DOHH2 (cell line): ENCODE results near the gene CDKN2B-AS1.

ENCODE experiments used
- H3F3A ChIP-seq: fragments of 200-600 bp; sonication (generic), shearing (Covaris generic); 2 replicates; pipeline ENCODE4 v1.6.0; 2016; ENCODE audit warnings: antibody characterized with exemption, mild to moderate bottlenecking; ENCODE audit not compliant: control insufficient read depth, insufficient read depth
- H3K27ac ChIP-seq: fragments of 200-600 bp; sonication (generic); 2 replicates; pipeline ENCODE4 v1.5.1; 2014; ENCODE audit warnings: low read depth, mild to moderate bottlenecking, low read length, moderate library complexity
- H3K27me3 ChIP-seq: fragments of 200-600 bp; sonication (generic); 2 replicates; pipeline ENCODE4 v1.6.1; 2014; ENCODE audit warnings: mild to moderate bottlenecking, low read length, mixed read lengths; ENCODE audit not compliant: control insufficient read depth
- H3K36me3 ChIP-seq: fragments of 200-600 bp; sonication (generic); 2 replicates; pipeline ENCODE4 v1.6.1; 2014; ENCODE audit warnings: mild to moderate bottlenecking, low read length, moderate library complexity, mixed read lengths; ENCODE audit not compliant: control insufficient read depth
- H3K4me1 ChIP-seq: fragments of 200-600 bp; sonication (generic); 2 replicates; pipeline ENCODE4 v1.6.1; 2014; ENCODE audit warnings: mild to moderate bottlenecking, low read length, mixed read lengths; ENCODE audit not compliant: control insufficient read depth
- H3K4me2 ChIP-seq: fragments of 200-600 bp; sonication (generic); 2 replicates; pipeline ENCODE4 v1.6.0; 2014; ENCODE audit warnings: mild to moderate bottlenecking, low read length, moderate library complexity
- H3K4me3 ChIP-seq: fragments of 200-600 bp; sonication (generic); 2 replicates; pipeline ENCODE4 v1.5.1; 2014; ENCODE audit warnings: mild to moderate bottlenecking, low read length, mixed read lengths
- H3K79me2 ChIP-seq: fragments of 200-600 bp; sonication (generic); 2 replicates; pipeline ENCODE4 v1.6.1; 2014; ENCODE audit warnings: mild to moderate bottlenecking, low read length, mixed read lengths; ENCODE audit not compliant: control insufficient read depth
- H3K9me2 ChIP-seq: fragments of 200-600 bp; sonication (generic); replicated peaks from 2 replicates; pipeline ENCODE4 v1.6.1; 2014; ENCODE audit warnings: mild to moderate bottlenecking, low read length, mixed read lengths; ENCODE audit not compliant: control insufficient read depth
- H3K9me3 ChIP-seq: fragments of 200-600 bp; sonication (generic); 2 replicates; pipeline ENCODE4 v1.6.1; 2014; ENCODE audit warnings: antibody characterized with exemption, low read length, mixed read lengths; ENCODE audit not compliant: control insufficient read depth, insufficient read depth
- H4K20me1 ChIP-seq: fragments of 200-600 bp; sonication (generic); 2 replicates; pipeline ENCODE4 v1.6.0; 2014; ENCODE audit warnings: low read depth, mild to moderate bottlenecking, antibody characterized with exemption, low read length, moderate library complexity; ENCODE audit not compliant: control insufficient read depth, insufficient read depth
- EZH2phosphoT487 ChIP-seq: fragments of 200-600 bp; sonication (generic); IDR thresholded peaks from 2 replicates; pipeline ENCODE4 v1.6.1; 2017; ENCODE audit warnings: borderline replicate concordance, mild to moderate bottlenecking, antibody characterized with exemption, low read length, moderate library complexity, mixed read lengths
- TF ChIP-seq, protein P1 (sequence below): fragments of 200-600 bp; sonication (generic); IDR thresholded peaks from one replicate; pipeline ENCODE4 v1.5.1; 2014; ENCODE audit warnings: antibody characterized with exemption, mild to moderate bottlenecking, low read depth, low read length; ENCODE audit not compliant: poor library complexity, severe bottlenecking

The CDKN2B-AS1 gene

DNA sequence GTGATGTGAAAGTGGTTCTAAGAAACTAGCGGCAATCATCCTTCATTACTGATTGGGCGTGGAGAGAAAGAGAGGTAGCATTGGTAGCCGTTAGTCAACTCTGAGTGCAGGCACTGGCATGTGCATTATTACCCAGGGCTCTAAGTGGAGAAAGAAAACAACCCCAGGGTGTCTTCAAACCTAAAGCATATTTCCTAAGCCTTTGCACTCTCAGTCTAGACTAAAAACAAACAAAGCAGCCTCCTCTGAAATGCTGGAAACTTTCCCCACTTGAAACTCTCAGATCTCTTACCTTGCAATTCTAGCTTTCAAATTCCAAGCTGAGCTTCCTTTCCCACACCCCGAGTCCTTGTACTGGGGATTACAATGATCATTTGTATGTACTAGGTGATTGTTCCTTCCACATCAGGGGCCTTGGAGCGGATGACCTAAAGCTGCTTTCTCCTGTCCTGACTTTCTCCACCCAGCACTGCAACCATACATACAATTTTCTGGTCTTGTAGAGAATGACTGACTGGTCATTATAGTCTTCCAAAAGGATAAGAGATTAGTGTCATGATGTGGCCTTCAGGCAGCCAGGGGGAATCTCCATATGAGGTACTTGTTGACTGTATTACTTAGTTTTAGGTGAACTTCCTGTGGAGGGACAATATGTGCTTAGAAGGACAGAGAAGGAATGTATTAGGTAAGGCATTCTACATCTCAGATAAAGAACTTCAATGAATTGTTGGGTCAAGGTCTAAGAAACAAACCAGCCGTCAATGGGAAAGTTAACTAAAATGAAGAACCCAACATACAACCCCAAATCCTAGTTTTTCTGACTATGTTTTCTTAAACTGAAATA, 112.8 kb downstream of the CDKN2B-AS1 start:
- no peaks in the 10 kb centered on the region for H3K9me3 ChIP-seq
- TF ChIP-seq, protein P1, sequence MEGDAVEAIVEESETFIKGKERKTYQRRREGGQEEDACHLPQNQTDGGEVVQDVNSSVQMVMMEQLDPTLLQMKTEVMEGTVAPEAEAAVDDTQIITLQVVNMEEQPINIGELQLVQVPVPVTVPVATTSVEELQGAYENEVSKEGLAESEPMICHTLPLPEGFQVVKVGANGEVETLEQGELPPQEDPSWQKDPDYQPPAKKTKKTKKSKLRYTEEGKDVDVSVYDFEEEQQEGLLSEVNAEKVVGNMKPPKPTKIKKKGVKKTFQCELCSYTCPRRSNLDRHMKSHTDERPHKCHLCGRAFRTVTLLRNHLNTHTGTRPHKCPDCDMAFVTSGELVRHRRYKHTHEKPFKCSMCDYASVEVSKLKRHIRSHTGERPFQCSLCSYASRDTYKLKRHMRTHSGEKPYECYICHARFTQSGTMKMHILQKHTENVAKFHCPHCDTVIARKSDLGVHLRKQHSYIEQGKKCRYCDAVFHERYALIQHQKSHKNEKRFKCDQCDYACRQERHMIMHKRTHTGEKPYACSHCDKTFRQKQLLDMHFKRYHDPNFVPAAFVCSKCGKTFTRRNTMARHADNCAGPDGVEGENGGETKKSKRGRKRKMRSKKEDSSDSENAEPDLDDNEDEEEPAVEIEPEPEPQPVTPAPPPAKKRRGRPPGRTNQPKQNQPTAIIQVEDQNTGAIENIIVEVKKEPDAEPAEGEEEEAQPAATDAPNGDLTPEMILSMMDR, result no peak
- TF ChIP-seq EZH2phosphoT487, result no peak
- no peaks in the 10 kb centered on the region for H3F3A ChIP-seq
- H3K79me2 ChIP-seq, result no peaks in the 10 kb centered on the region
- H4K20me1 ChIP-seq, result no peaks in the 10 kb centered on the region
- no peak overlapping the region for H3K27ac ChIP-seq
- H3K27me3 ChIP-seq, result no peaks in the 10 kb centered on the region
- H3K4me2 ChIP-seq, result no peak overlapping the region
- H3K4me1 ChIP-seq, result no peaks in the 10 kb centered on the region
- no peaks in the 10 kb centered on the region for H3K36me3 ChIP-seq
- no peaks in the 10 kb centered on the region for H3K9me2 ChIP-seq
- no peak overlapping the region for H3K4me3 ChIP-seq

DNA sequence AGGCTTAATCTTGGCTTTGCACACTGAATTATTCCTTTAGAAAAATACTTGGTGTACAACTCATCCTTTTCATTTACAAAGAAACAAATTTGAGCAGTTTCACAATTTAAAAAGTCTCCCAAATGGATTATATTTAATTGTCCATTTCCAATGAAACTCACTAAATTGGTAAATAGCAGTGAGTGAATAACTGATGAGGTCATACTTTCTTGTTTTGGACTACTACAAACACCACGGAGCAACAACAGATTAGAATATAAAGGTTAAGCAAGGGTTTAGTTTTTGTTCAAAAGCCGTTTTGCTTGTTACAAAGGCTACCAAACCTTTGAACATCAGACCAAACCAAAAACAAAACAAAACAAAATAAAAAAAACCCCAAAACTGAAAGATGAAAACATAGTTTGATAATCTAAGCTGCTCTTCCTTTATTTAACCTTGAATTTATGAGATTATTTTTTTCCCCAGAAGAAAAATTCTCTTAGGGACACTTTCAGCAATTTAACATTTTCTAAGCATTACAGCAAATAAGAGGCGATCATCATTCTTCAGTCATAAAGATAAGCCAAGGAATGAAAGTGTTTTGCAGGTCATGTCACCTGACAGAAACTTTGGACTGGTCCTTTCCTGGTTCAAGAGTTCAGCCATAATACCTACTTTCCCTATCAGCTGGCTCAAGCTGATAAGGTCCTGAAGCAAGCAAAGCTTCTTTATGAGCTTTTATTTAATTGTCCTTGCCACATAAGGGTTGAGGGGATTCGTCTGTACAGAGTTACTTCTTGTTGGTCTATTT, 114.2 kb downstream of the CDKN2B-AS1 start:
- H3K4me1 ChIP-seq, result no peaks in the 10 kb centered on the region
- no peaks in the 10 kb centered on the region for H4K20me1 ChIP-seq
- no peaks in the 10 kb centered on the region for H3K36me3 ChIP-seq
- TF ChIP-seq EZH2phosphoT487, result no peak
- TF ChIP-seq, protein P1, result no peak
- H3K9me3 ChIP-seq, result no peaks in the 10 kb centered on the region
- no peak overlapping the region for H3K27ac ChIP-seq
- H3K79me2 ChIP-seq, result no peaks in the 10 kb centered on the region
- H3K9me2 ChIP-seq, result no peaks in the 10 kb centered on the region
- no peak overlapping the region for H3K4me3 ChIP-seq
- H3F3A ChIP-seq, result no peaks in the 10 kb centered on the region
- no peaks in the 10 kb centered on the region for H3K27me3 ChIP-seq
- no peak overlapping the region for H3K4me2 ChIP-seq

DNA sequence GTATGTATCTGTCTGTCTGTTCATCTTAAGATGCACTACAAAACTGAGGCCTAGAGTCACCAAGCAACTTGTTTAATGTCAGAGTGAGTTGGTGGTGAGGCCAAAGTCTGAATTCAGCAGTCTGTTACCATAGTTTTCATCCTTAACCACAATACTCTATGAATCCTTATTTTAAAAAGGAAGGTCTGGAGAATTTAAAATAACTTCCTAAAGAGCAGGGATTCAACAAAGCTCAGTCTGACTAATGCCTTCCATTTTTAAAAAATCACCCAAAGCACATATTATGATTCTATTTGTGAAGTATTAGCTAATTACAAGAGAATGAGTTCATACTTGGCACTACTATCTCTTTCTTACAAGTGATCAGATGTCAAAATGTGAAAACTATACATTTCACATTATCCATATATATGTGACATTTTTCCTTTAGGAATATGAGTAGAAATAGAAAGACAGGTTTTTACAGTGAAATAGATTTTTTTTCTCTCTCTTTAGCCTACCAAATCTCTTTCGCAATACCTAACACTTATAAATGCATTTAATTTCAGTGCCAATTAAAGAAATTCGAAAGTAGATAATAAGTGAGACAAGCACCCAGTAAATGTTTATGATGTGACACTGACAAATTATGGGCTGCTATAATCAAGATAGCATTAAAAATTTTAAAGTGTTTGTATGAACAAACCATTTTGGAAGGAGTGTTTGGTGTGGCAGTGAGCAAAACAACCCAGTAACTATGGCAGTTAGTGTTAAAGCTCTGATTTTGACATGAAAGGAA, 116.8 kb downstream of the CDKN2B-AS1 start:
- no peaks in the 10 kb centered on the region for H4K20me1 ChIP-seq
- no peaks in the 10 kb centered on the region for H3F3A ChIP-seq
- H3K36me3 ChIP-seq, result no peaks in the 10 kb centered on the region
- TF ChIP-seq, protein P1, result no peak
- no peak for TF ChIP-seq EZH2phosphoT487
- no peaks in the 10 kb centered on the region for H3K27me3 ChIP-seq
- H3K79me2 ChIP-seq, result no peaks in the 10 kb centered on the region
- H3K9me3 ChIP-seq, result no peaks in the 10 kb centered on the region
- H3K27ac ChIP-seq, result no peak overlapping the region
- H3K4me2 ChIP-seq, result no peak overlapping the region
- no peak overlapping the region for H3K4me3 ChIP-seq
- H3K4me1 ChIP-seq, result no peaks in the 10 kb centered on the region
- H3K9me2 ChIP-seq, result no peaks in the 10 kb centered on the region
